GM19099 (cell line): ENCODE measurements around the gene SLC39A6.

ENCODE experiments used
- POLR2A ChIP-seq: IDR thresholded peaks from 3 replicates; pipeline ENCODE4 v1.6.1; 2011; ENCODE audit warnings: low read depth; ENCODE audit not compliant: insufficient read length; ENCODE audit errors: extremely low read depth

The SLC39A6 gene

GRCh38 chr18:36152781-36153180 lies 23.6 kb upstream of the SLC39A6 start:
- no peak for TF ChIP-seq POLR2A

- no peak for TF ChIP-seq POLR2A
Measured at GRCh38 chr18:36149514-36150289, 20.6 kb upstream of the SLC39A6 start.

- no peak for TF ChIP-seq POLR2A
Measured at GRCh38 chr18:36143391-36143790, 14.3 kb upstream of the SLC39A6 start.

- TF ChIP-seq POLR2A, result no peak
Measured at GRCh38 chr18:36142751-36143150, 13.6 kb upstream of the SLC39A6 start.

GRCh38 chr18:36141576-36141975 lies 12.4 kb upstream of the SLC39A6 start:
- TF ChIP-seq POLR2A, result no peak

GRCh38 chr18:36139245-36139644 lies 10.1 kb upstream of the SLC39A6 start:
- no peak for TF ChIP-seq POLR2A

GRCh38 chr18:36135264-36135663 lies 6.1 kb upstream of the SLC39A6 start:
- no peak for TF ChIP-seq POLR2A

GRCh38 chr18:36132756-36133155 lies 3.6 kb upstream of the SLC39A6 start:
- no peak for TF ChIP-seq POLR2A

- TF ChIP-seq POLR2A, result no peak
Measured at GRCh38 chr18:36131692-36132483, 2.7 kb upstream of the SLC39A6 start.

GRCh38 chr18:36130883-36131653 lies 1.9 kb upstream of the SLC39A6 start:
- TF ChIP-seq POLR2A, result no peak

GRCh38 chr18:36130039-36130831 lies 1.1 kb upstream of the SLC39A6 start:
- TF ChIP-seq POLR2A, result no peak

GRCh38 chr18:36128907-36129299 lies 237 bp downstream of the SLC39A6 start:
- no peak for TF ChIP-seq POLR2A

GRCh38 chr18:36128530-36128870 lies 640 bp downstream of the SLC39A6 start:
- TF ChIP-seq POLR2A, result no peak

- TF ChIP-seq POLR2A, result no peak
Measured at GRCh38 chr18:36127836-36128529, 1.2 kb downstream of the SLC39A6 start.
